ENCODE results near the gene RNPS1.

GRCh38 chr16:2211923-2212347 is 56.0 kb downstream of the RNPS1 start:
- TF ChIP-seq POLR2AphosphoS5 (IDR thresholded peaks at IDR 0.05; ENCODE audit: low read depth, low read length) (no peak), POLR2A (IDR thresholded peaks at IDR 0.05; ENCODE audit: low read depth, low read length) (no peak), TAF1 (IDR thresholded peaks at IDR 0.05; ENCODE audit: borderline replicate concordance, low read depth, low read length) (no peak)

Measured in GM12892 (cell line).